ENCODE data around the gene KCNT2.

Gene KCNT2

DNA sequence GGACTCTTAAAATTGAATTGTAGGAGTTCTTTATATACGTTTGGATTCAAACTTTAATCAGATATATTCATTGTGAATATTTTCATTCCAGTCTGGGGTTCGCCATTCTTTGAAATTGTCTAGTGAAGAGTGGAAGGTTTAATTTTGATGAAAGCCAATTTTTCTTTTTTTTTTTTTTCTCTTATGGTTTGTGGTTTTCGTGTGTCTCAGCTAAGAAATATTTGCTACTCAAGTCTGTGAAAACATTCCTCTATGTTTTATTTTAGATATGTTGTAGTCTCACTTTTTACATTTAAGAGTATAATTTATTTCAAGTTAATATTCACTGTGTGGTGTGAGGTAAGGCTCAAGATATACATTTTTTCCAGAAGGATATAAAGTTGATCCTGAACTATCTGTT, 220.5 kb downstream of the KCNT2 start:
- no peak overlapping the region for H3K4me3 ChIP-seq (ENCODE audit: low read depth, low read length)
- TF ChIP-seq, protein P1, sequence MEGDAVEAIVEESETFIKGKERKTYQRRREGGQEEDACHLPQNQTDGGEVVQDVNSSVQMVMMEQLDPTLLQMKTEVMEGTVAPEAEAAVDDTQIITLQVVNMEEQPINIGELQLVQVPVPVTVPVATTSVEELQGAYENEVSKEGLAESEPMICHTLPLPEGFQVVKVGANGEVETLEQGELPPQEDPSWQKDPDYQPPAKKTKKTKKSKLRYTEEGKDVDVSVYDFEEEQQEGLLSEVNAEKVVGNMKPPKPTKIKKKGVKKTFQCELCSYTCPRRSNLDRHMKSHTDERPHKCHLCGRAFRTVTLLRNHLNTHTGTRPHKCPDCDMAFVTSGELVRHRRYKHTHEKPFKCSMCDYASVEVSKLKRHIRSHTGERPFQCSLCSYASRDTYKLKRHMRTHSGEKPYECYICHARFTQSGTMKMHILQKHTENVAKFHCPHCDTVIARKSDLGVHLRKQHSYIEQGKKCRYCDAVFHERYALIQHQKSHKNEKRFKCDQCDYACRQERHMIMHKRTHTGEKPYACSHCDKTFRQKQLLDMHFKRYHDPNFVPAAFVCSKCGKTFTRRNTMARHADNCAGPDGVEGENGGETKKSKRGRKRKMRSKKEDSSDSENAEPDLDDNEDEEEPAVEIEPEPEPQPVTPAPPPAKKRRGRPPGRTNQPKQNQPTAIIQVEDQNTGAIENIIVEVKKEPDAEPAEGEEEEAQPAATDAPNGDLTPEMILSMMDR (IDR thresholded peaks at IDR 0.05; ENCODE audit: insufficient read depth, low read length, missing control alignments) = no peak
- DNase-seq (ENCODE audit: low read depth, low spot score) = no peak
- ChIA-PET POLR2A (no interaction called here), CTCF (interaction anchor here (1.1 to 1.4 kb wide), 2 partner anchors 14 to 15 kb away, joined by 3 to 4 read pairs; no protein-coding TSS in a partner anchor)

DNA sequence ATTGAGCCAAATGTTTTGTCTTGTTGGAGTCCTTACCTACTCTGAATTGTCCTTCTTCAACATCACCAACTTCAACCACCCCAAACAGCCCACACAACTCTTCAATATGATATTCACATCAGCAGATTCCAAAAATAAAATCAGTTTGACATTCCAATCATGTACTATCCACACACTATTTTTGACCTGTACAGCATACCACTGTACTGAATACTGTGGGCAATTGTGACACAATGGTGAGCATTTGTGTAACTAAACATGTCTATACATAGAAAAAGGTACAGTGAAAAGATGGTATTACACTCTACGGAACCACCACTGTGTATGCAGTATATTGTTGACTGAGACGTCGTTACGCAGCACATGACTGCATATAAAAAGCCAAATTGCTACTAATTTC, 223.1 kb downstream of the KCNT2 start:
- CTCF ChIA-PET = no interaction called here
- no peak for DNase-seq (ENCODE audit: low read depth, low spot score)
- H3K4me3 ChIP-seq (ENCODE audit: low read depth, low read length) = no peak overlapping the region
- TF ChIP-seq, protein P1 (IDR thresholded peaks at IDR 0.05; ENCODE audit: insufficient read depth, low read length, missing control alignments) = no peak
- POLR2A ChIA-PET = no interaction called here

DNA sequence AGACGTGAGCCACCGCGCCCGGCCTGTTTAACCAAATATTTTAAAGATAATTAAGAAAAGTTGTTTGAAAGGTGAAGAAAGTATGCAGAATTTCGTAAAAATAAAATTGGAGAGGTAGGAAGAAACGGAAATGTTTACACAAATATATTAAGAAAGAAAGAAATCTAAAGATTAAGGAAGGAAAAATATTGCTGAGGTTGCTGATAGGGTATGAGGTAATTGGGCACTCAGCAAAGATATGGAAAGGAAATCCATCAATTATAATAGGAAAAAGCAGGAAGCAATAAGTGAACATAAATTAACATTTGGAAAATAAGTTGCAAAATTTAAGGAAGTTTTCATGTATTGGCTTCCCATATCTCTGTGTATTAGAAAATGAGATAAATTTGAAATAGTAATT, 225.9 kb downstream of the KCNT2 start:
- TF ChIP-seq, protein P1 (IDR thresholded peaks at IDR 0.05; ENCODE audit: insufficient read depth, low read length, missing control alignments) = no peak
- DNase-seq (ENCODE audit: low read depth, low spot score) = no peak
- POLR2A ChIA-PET = no interaction called here
- CTCF ChIA-PET = interaction anchor here (1.0 kb wide), 1 partner anchor 9 kb away, joined by 3 read pairs; no protein-coding TSS in a partner anchor
- H3K4me3 ChIP-seq (ENCODE audit: low read depth, low read length) = no peak overlapping the region

DNA sequence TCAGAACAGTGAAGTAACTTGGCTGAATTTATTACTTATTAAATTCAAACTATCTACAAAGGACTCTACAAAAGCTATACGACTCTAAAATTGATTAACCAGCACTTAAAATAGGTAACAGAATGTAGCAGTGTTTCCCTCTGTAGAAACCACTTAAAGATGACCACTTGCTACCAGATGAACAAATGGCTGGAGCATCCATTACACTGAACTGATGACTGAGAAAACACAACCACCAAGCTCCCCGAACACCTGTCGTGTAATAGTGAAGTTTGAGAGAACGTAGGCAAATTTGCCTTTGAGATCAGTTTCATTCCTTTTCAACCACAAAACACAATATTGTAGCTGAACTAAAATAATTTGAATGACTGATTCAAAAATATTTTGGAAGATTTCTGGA, 226.7 kb downstream of the KCNT2 start:
- ChIA-PET POLR2A (no interaction called here), CTCF (no interaction called here)
- DNase-seq (ENCODE audit: low read depth, low spot score) = no peak
- no peak overlapping the region for H3K4me3 ChIP-seq (ENCODE audit: low read depth, low read length)
- TF ChIP-seq, protein P1 (IDR thresholded peaks at IDR 0.05; ENCODE audit: insufficient read depth, low read length, missing control alignments) = no peak

DNA sequence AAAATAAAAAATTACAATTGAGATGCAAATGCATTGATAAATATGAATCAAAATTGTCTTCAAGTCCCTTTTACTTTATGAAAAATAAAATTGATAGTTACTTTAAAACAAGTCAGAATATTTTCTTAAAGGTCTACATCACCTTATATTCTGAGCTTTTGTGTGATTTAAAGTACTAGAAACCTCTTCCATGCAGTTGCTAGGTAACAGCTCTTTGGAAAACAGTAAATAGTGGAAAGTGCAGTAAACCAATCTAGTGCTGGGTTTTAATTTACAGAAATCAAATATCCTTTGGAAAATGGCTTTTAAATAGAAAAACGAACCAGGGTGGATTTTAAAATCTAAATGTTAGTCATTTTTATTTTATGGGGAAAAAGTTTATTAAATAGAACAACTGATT, 227.9 kb downstream of the KCNT2 start:
- H3K4me3 ChIP-seq (ENCODE audit: low read depth, low read length) = no peak overlapping the region
- POLR2A ChIA-PET = no interaction called here
- TF ChIP-seq, protein P1 (IDR thresholded peaks at IDR 0.05; ENCODE audit: insufficient read depth, low read length, missing control alignments) = no peak
- DNase-seq (ENCODE audit: low read depth, low spot score) = no peak
- CTCF ChIA-PET = no interaction called here

DNA sequence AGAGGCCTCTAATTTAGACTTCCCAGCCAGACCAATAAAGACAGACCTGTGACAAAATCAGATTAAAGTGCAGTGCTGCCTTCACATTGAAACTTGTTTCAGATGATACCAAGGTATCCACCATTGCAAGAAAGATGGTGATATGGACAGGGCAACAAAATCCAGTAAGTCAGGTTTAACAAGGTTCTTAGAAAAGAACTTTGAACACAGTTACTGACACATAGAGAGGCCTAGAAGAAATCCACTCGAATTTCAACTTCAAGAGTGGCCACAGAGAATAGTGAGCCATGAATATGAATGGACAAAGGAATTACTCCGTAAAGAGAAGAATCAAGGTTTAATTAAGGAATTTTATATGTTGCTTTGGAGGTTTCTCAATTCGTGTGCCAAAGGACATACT, 230.4 kb downstream of the KCNT2 start:
- ChIA-PET CTCF (no interaction called here), POLR2A (no interaction called here)
- no peak for DNase-seq (ENCODE audit: low read depth, low spot score)
- H3K4me3 ChIP-seq (ENCODE audit: low read depth, low read length) = no peak overlapping the region
- TF ChIP-seq, protein P1 (IDR thresholded peaks at IDR 0.05; ENCODE audit: insufficient read depth, low read length, missing control alignments) = no peak
